CD4-positive, alpha-beta T cell treated with Interleukin-6 for 4 hours (primary cell): ENCODE data around the gene UST.
A peak's percentile ranks its signal among the peaks of the same experiment; 100 is the strongest.
"Not testable (repeated sequence)": the region's sequence is repeated elsewhere in the genome, so short reads cannot be mapped to it uniquely, and the experiment has no call there.

Experiments
- DNase-seq: peaks from one replicate; pipeline ENCODE4 v3.0.0-alpha.2; 2020; ENCODE audit warnings: mixed read lengths

The UST gene

GRCh38 chr6:148736774-148737412, 9.9 kb upstream of the UST start:
- DNase-seq = no peak

GRCh38 chr6:148737806-148738205, 9.0 kb upstream of the UST start:
- no peak for DNase-seq

GRCh38 chr6:148738946-148739821, 7.6 kb upstream of the UST start:
- no peak for DNase-seq

- no peak for DNase-seq
Observed at GRCh38 chr6:148739822-148740128, 7.1 kb upstream of the UST start.

- DNase-seq = no peak
Observed at GRCh38 chr6:148743476-148743875, 3.4 kb upstream of the UST start.

- no peak for DNase-seq
Observed at GRCh38 chr6:148745926-148746325, 904 bp upstream of the UST start.

GRCh38 chr6:148747145-148747470, 278 bp downstream of the UST start:
- DNase-seq = peak; percentile 28

- DNase-seq = peak; percentile 63
Observed at GRCh38 chr6:148747471-148748165, 788 bp downstream of the UST start.

- no peak for DNase-seq
Observed at GRCh38 chr6:148749674-148750073, 2.8 kb downstream of the UST start.

GRCh38 chr6:148750838-148751792, 4.3 kb downstream of the UST start:
- no peak for DNase-seq

- no peak for DNase-seq
Observed at GRCh38 chr6:148751793-148752170, 5.0 kb downstream of the UST start.

GRCh38 chr6:148755379-148755778, 8.5 kb downstream of the UST start:
- not testable (repeated sequence) for DNase-seq

- DNase-seq = no peak
Observed at GRCh38 chr6:148757944-148758480, 11.2 kb downstream of the UST start.

GRCh38 chr6:148758492-148758891, 11.7 kb downstream of the UST start:
- peak; percentile 3 for DNase-seq

- no peak for DNase-seq
Observed at GRCh38 chr6:148760258-148760534, 13.4 kb downstream of the UST start.

GRCh38 chr6:148760568-148761526, 14.0 kb downstream of the UST start:
- peak; percentile 28 for DNase-seq

GRCh38 chr6:148761527-148762011, 14.7 kb downstream of the UST start:
- DNase-seq = peak; percentile 14

GRCh38 chr6:148762231-148762630, 15.4 kb downstream of the UST start:
- DNase-seq = no peak

GRCh38 chr6:148764259-148765020, 17.6 kb downstream of the UST start:
- not testable (repeated sequence) for DNase-seq
